ENCODE measurements around the gene GRIK5.

DNA sequence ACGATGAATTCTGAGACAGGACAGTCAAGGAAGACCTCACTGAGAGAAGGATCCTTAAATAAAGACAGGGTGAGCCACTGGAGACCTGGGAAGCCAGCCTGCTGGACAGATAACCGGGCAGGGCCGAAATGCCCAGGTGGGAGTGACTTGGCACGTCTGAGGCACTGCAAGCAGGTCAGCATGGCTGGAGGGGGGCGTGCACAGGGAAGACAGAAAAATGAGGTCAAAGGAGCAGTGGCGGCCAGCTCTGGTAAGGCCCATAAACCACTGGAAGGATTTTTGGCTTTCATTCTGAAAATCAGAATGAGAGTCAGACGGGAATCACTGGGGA, 70.2 kb downstream of the GRIK5 start:
- no peak for TF ChIP-seq GATA2 (IDR thresholded peaks at IDR 0.05; ENCODE audit: low read depth, low read length)
- no peak for TF ChIP-seq GATA3 (IDR thresholded peaks at IDR 0.05; ENCODE audit: low read depth, low read length)

Data from SH-SY5Y (cell line).